ENCODE data around the gene STARD10.

DNA sequence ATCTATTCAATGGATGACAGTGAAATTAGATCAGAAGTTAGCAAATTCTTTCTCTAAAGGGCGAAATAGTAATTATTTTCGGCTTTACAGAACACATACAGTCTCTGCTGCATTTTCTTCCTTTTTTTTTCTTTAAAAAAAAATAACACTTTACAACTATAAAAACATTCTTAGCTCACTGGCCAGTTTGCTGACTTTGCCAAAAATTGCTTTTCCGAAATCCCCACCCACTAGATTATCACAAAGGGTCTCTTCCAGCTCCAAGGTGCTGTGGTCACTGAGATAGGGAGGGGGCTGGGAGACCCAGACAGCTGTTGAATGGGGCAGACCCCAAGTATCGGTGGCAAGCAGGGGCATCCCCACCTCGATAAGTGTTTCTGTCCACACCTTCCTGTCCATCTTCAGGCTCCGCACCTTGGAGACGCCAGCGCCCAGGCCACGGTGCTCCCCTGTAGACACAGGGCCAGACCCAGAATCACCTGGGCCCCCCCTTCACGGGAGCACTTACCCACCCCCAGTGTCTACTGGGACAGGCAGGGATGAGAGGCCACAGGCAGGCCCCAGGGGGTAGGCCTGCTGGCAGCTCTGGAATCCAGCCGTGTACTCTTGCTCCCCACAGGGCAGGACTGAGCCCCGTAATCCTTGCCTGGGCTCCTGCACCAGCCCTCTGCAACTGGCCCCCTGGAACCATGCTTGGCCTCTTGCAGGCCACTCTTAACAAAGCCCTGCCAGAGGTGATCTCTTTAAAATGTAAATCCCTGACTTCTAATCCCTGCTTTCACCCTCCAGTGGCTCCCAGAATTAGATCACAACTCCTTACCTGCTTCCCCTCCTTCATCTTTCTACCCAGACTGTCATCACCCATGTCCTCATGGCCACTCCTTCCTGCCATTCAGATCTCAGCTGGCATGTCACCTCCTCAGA is 88.1 kb downstream of the STARD10 start:
- TF ChIP-seq, protein P1, sequence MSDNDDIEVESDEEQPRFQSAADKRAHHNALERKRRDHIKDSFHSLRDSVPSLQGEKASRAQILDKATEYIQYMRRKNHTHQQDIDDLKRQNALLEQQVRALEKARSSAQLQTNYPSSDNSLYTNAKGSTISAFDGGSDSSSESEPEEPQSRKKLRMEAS (IDR thresholded peaks at IDR 0.05), result no peak
- TF ChIP-seq, protein P2, sequence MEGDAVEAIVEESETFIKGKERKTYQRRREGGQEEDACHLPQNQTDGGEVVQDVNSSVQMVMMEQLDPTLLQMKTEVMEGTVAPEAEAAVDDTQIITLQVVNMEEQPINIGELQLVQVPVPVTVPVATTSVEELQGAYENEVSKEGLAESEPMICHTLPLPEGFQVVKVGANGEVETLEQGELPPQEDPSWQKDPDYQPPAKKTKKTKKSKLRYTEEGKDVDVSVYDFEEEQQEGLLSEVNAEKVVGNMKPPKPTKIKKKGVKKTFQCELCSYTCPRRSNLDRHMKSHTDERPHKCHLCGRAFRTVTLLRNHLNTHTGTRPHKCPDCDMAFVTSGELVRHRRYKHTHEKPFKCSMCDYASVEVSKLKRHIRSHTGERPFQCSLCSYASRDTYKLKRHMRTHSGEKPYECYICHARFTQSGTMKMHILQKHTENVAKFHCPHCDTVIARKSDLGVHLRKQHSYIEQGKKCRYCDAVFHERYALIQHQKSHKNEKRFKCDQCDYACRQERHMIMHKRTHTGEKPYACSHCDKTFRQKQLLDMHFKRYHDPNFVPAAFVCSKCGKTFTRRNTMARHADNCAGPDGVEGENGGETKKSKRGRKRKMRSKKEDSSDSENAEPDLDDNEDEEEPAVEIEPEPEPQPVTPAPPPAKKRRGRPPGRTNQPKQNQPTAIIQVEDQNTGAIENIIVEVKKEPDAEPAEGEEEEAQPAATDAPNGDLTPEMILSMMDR (IDR thresholded peaks at IDR 0.05; ENCODE audit: low read depth, low read length, missing input control), result no peak
- TF ChIP-seq SP1 (IDR thresholded peaks at IDR 0.05), result no peak
